ENCODE data around the gene TYMS. TPM values are rescaled to one million over a fixed set of nuclear protein-coding genes. Genes with fewer than 3 reads are reported as not detected.
A peak's percentile ranks its signal among the peaks of the same experiment; 100 is the strongest.

Gene TYMS
- total and polyA plus RNA-seq, 9 of the 15 experiments (the other 6 are each of a cell fraction or from before 2014, with no cell fraction given) = 69.1 to 409 (median 175) TPM

DNA sequence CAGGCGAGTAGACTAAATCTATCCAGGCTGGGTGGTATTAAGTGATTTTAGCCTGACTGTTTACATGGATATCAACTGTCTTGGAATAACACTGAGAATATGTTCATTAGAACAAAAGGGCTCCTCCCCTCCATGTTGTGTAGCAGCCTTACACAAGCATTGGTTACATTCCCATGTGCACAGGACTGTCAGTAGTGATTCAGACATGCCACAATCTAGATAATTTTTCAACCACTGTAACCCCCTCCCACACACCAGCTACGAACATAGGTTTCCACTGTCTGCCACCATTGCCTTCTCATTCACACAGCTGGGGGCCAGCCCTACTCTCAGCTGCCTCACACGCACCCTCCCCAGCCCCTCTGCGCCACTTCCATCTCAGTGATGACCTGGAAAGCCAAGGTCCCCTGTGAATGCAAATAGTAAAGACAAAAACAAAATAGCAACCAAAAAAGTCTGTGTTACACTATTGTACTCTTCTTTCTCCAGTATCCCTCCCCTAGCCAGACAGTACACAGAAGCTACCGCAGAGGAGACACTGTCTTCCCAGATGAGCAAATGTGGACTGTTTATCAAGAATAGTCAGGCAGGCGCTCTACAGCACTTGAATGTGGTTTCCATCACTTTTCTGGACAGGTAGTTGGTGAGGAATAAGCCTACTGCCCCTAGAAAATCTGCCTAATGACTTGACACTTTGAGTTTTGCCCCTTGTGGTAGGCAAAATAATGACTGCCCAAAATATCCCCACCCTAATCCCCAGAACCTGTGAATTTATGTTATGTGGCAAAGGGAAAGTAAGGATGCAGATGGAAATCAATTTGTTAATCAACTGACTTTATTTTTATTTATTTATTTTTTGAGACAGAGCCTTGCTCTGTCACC is 27.9 kb upstream of the TYMS start (continued):
- no peak; the same call in 1 of the 2 replicates for TF ChIP-seq MTA1 (IDR thresholded peaks at IDR 0.05; ENCODE audit: borderline replicate concordance)
- TF ChIP-seq ATF7 (IDR thresholded peaks at IDR 0.05) = no peak
- TF ChIP-seq ZNF644 (tag; IDR thresholded peaks at IDR 0.05; ENCODE audit: low read depth) = no peak
- TF ChIP-seq RAD21 (CRISPR knock-in tag; conservative IDR thresholded peaks at IDR 0.05 in 1 of 2, IDR thresholded peaks at IDR 0.05 in 1 of 2) = 0 out of 4 replicates have a peak, but pooled peaks of 1 of the 2 experiments have one; percentile 16
- no peak for TF ChIP-seq PCBP2 (IDR thresholded peaks at IDR 0.05; ENCODE audit: low read depth, low read length, poor library complexity, severe bottlenecking)
- TF ChIP-seq ZNF41 (CRISPR knock-in tag; conservative IDR thresholded peaks at IDR 0.05) = no peak
- TF ChIP-seq C11orf30 (IDR thresholded peaks at IDR 0.05; ENCODE audit: low read depth) = peak; percentile 47; the same call in 1 of the 2 replicates
- TF ChIP-seq RBM25 (IDR thresholded peaks at IDR 0.05; ENCODE audit: low read depth, low read length, severe bottlenecking) = no peak
- TF ChIP-seq HCFC1 (IDR thresholded peaks at IDR 0.05; ENCODE audit: low read depth, low read length) = no peak
- TF ChIP-seq ZNF23 (CRISPR knock-in tag; IDR thresholded peaks at IDR 0.05) = no peak
- no peak for TF ChIP-seq SMARCA4 (IDR thresholded peaks at IDR 0.05)
- TF ChIP-seq XRCC3 (IDR thresholded peaks at IDR 0.05) = no peak
- TF ChIP-seq, protein P1, sequence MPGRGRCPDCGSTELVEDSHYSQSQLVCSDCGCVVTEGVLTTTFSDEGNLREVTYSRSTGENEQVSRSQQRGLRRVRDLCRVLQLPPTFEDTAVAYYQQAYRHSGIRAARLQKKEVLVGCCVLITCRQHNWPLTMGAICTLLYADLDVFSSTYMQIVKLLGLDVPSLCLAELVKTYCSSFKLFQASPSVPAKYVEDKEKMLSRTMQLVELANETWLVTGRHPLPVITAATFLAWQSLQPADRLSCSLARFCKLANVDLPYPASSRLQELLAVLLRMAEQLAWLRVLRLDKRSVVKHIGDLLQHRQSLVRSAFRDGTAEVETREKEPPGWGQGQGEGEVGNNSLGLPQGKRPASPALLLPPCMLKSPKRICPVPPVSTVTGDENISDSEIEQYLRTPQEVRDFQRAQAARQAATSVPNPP (IDR thresholded peaks at IDR 0.05; ENCODE audit: borderline replicate concordance, insufficient read depth, insufficient read length) = no peak
- TF ChIP-seq, protein P2, sequence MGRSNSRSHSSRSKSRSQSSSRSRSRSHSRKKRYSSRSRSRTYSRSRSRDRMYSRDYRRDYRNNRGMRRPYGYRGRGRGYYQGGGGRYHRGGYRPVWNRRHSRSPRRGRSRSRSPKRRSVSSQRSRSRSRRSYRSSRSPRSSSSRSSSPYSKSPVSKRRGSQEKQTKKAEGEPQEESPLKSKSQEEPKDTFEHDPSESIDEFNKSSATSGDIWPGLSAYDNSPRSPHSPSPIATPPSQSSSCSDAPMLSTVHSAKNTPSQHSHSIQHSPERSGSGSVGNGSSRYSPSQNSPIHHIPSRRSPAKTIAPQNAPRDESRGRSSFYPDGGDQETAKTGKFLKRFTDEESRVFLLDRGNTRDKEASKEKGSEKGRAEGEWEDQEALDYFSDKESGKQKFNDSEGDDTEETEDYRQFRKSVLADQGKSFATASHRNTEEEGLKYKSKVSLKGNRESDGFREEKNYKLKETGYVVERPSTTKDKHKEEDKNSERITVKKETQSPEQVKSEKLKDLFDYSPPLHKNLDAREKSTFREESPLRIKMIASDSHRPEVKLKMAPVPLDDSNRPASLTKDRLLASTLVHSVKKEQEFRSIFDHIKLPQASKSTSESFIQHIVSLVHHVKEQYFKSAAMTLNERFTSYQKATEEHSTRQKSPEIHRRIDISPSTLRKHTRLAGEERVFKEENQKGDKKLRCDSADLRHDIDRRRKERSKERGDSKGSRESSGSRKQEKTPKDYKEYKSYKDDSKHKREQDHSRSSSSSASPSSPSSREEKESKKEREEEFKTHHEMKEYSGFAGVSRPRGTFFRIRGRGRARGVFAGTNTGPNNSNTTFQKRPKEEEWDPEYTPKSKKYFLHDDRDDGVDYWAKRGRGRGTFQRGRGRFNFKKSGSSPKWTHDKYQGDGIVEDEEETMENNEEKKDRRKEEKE (IDR thresholded peaks at IDR 0.05; ENCODE audit: borderline replicate concordance in 1 of 2, control insufficient read depth in 1 of 2, low read depth in 2 of 2, low read length in 1 of 2) = no peak
- TF ChIP-seq DACH1 (IDR thresholded peaks at IDR 0.05; ENCODE audit: partially characterized antibody) = no peak
- no peak for TF ChIP-seq FOXA3 (CRISPR knock-in tag; conservative IDR thresholded peaks at IDR 0.05 in 1 of 2, IDR thresholded peaks at IDR 0.05 in 1 of 2)
- no peak for TF ChIP-seq POLR2G (IDR thresholded peaks at IDR 0.05; ENCODE audit: low read depth, low read length)
- TF ChIP-seq FOXP1 (CRISPR knock-in tag; IDR thresholded peaks at IDR 0.05) = no peak
- TF ChIP-seq, protein P3, sequence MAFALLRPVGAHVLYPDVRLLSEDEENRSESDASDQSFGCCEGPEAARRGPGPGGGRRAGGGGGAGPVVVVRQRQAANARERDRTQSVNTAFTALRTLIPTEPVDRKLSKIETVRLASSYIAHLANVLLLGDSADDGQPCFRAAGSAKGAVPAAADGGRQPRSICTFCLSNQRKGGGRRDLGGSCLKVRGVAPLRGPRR (CRISPR knock-in tag; IDR thresholded peaks at IDR 0.05) = no peak
- no peak for TF ChIP-seq BCOR (IDR thresholded peaks at IDR 0.05)
- TF ChIP-seq, protein P4, sequence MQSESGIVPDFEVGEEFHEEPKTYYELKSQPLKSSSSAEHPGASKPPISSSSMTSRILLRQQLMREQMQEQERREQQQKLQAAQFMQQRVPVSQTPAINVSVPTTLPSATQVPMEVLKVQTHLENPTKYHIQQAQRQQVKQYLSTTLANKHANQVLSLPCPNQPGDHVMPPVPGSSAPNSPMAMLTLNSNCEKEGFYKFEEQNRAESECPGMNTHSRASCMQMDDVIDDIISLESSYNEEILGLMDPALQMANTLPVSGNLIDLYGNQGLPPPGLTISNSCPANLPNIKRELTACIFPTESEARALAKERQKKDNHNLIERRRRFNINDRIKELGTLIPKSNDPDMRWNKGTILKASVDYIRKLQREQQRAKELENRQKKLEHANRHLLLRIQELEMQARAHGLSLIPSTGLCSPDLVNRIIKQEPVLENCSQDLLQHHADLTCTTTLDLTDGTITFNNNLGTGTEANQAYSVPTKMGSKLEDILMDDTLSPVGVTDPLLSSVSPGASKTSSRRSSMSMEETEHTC (IDR thresholded peaks at IDR 0.05) = no peak
- no peak for TF ChIP-seq FUS (optimal IDR thresholded peaks at IDR 0.05; ENCODE audit: low read depth, low read length)
- no peak for TF ChIP-seq CHD2 (IDR thresholded peaks at IDR 0.05; ENCODE audit: low read depth, low read length)
